A549 (cell line): ENCODE measurements around the gene HCN3.

ENCODE experiments used
- EP300 ChIP-seq, 2 experiments: fragments of >200 bp; sonication (Bioruptor Twin); formaldehyde crosslinking; IDR thresholded peaks; 2 replicates in 1 of 2; 3 replicates in 1 of 2; pipeline ENCODE4 v1.6.1; 2016 to 2017
- PHF8 ChIP-seq: fragments of 200-600 bp; sonication (generic); IDR thresholded peaks from 2 replicates; pipeline ENCODE4 v1.6.1; 2016; ENCODE audit warnings: low read depth, mild to moderate bottlenecking, antibody characterized with exemption, moderate library complexity, borderline replicate concordance
- POLR2A ChIP-seq: IDR thresholded peaks from 2 replicates; pipeline ENCODE4 v1.6.1; 2012; ENCODE audit warnings: mild to moderate bottlenecking, low read length
- RAD21 ChIP-seq, 2 experiments: fragments of >200 bp in 1 of 2; sonication (Bioruptor Twin) in 1 of 2; formaldehyde crosslinking in 1 of 2; IDR thresholded peaks in 1 of 2; conservative IDR thresholded peaks in 1 of 2; 2 replicates in 1 of 2; 3 replicates in 1 of 2; pipeline ENCODE4 v1.6.1; 2012 to 2018; ENCODE audit warnings: inconsistent platforms in 1 of 2
- SMC3 ChIP-seq: fragments of >200 bp; sonication (Bioruptor Twin); formaldehyde crosslinking; IDR thresholded peaks from 3 replicates; pipeline ENCODE4 v1.6.1; 2018; ENCODE audit warnings: inconsistent platforms
- TF ChIP-seq, protein P1 (sequence below): fragments of >200 bp; sonication (Bioruptor Twin); formaldehyde crosslinking; IDR thresholded peaks from 3 replicates; pipeline ENCODE4 v1.5.1; 2016
- TF ChIP-seq, protein P2 (sequence below): IDR thresholded peaks from 2 replicates; pipeline ENCODE4 v1.6.1; 2012
- TF ChIP-seq, protein P3 (sequence below): fragments of >200 bp; sonication (Bioruptor Twin); formaldehyde crosslinking; IDR thresholded peaks from 3 replicates; pipeline ENCODE4 v1.6.1; 2016

DNA sequence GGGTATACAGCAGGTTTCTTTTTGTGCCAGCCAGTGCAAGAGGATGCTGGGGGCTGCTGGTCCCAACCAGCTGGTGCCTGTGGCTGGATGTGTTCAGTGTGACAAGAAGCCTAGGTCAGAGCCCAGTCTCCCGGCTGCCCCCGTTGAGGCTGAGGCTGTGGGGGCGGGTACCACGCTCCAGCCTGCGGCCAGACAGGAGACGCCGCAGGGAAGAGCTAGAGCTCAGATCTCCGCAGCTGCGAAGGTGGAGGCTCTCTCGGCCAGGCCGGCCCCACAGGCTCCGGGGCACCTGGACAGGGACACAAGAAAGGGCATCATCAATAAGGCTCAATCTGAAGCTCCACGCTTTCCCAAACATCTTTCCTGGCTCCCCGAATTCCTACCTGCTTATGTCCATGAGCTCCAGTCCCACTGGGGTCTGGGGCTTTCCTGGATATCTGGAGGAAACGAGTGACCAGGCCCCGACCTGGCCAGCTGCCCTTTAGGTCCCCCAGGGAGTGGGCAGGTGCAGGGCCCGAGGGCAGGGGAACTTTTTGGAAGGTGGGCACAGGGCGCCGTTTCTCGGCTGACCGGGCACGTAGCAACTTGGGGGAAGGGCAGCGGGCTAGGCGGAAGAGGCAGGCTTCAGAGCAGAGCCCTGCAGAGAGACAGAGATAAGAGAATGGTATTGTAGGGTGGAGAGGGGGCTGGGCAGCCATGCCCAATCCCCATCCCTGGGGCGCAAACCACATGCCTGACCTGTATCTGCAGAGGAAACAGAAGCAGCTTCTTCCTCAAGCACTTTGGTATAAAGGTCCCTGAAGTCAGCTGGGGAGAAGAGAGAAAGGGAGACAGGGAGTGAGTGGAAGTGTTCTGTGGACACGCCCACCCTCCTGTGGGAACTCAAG, 29.4 kb upstream of the HCN3 start:
- TF ChIP-seq RAD21 (conservative IDR thresholded peaks at IDR 0.05 in 1 of 2, IDR thresholded peaks at IDR 0.05 in 1 of 2) = no peak
- TF ChIP-seq, protein P1, sequence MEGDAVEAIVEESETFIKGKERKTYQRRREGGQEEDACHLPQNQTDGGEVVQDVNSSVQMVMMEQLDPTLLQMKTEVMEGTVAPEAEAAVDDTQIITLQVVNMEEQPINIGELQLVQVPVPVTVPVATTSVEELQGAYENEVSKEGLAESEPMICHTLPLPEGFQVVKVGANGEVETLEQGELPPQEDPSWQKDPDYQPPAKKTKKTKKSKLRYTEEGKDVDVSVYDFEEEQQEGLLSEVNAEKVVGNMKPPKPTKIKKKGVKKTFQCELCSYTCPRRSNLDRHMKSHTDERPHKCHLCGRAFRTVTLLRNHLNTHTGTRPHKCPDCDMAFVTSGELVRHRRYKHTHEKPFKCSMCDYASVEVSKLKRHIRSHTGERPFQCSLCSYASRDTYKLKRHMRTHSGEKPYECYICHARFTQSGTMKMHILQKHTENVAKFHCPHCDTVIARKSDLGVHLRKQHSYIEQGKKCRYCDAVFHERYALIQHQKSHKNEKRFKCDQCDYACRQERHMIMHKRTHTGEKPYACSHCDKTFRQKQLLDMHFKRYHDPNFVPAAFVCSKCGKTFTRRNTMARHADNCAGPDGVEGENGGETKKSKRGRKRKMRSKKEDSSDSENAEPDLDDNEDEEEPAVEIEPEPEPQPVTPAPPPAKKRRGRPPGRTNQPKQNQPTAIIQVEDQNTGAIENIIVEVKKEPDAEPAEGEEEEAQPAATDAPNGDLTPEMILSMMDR = no peak
- TF ChIP-seq POLR2A = no peak
- TF ChIP-seq EP300 (IDR thresholded peaks at IDR 0.05) = no peak
- TF ChIP-seq, protein P2, sequence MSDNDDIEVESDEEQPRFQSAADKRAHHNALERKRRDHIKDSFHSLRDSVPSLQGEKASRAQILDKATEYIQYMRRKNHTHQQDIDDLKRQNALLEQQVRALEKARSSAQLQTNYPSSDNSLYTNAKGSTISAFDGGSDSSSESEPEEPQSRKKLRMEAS = no peak
- TF ChIP-seq PHF8 = no peak
- TF ChIP-seq, protein P3, sequence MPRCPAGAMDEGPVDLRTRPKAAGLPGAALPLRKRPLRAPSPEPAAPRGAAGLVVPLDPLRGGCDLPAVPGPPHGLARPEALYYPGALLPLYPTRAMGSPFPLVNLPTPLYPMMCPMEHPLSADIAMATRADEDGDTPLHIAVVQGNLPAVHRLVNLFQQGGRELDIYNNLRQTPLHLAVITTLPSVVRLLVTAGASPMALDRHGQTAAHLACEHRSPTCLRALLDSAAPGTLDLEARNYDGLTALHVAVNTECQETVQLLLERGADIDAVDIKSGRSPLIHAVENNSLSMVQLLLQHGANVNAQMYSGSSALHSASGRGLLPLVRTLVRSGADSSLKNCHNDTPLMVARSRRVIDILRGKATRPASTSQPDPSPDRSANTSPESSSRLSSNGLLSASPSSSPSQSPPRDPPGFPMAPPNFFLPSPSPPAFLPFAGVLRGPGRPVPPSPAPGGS = no peak
- no peak for TF ChIP-seq SMC3
